ENCODE results near the gene SUSD4. TPM values are rescaled to one million over a fixed set of nuclear protein-coding genes. Genes with fewer than 3 reads are reported as not detected.

Gene SUSD4
- total RNA-seq, 1 experiment from 2014 or later: 31.4 TPM

DNA sequence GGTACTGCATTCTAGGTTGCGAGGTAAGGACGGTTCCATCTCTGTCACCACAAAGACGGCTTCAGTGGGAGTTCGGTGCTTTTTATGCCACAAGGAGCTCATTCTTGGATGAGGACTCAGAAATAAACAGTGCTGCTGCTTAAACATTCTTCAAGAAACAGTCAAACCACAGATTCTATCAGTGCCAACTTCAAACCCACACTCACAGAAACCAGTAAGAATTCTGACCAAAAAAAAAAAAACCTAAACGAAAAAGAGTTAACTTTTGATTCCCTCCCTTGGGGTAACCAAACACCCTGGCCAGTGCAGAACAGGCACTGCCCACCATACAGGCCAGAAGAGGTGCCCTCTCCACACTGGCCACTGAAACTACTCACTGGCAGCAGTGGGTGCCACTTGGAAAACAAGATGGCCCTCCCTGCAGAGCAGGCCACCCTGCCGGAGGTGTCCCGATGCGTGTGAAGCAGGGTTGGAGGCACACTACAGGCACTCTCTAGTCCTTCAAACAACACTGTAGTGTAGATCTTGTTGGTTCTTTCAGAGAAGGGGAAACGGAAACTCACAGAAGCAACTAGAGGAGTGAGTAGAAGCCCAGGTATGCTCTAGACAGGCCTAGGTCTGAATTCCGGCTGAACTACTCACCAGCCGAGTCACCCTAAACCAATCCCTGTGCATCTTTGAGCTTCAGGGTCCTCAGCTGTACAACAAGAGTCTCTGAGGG is 133.7 kb downstream of the SUSD4 start:
- CTCF ChIA-PET: no interaction called here
- no peak for TF ChIP-seq CTCF (IDR thresholded peaks at IDR 0.05; ENCODE audit: insufficient read depth in 1 of 2, low read depth in 1 of 2, low read length in 1 of 2, severe bottlenecking in 1 of 2, unreplicated experiment in 1 of 2)
- Histone ChIP-seq H3K27me3 (replicated peaks; ENCODE audit: control insufficient read depth, insufficient read depth, low read length) (no peaks in the 10 kb centered on the region), H3K4me3 (ENCODE audit: low read depth, low read length) (no peak overlapping the region), H3K4me1 (peaks cover 15% of the 10 kb centered on the region), H3K9me3 (no peaks in the 10 kb centered on the region), H3K36me3 (ENCODE audit: control insufficient read depth, insufficient read depth, low read length) (no peaks in the 10 kb centered on the region)
- intact Hi-C loops (cut with micrococcal nuclease; ENCODE audit: unreplicated experiment): no loop called here
- no peak for DNase-seq
- H3K4me1 Mint-ChIP-seq (ENCODE audit: low read depth, unreplicated experiment): peaks cover 20% of the 10 kb centered on the region
- no peaks in the 10 kb centered on the region for H3K9me3 Mint-ChIP-seq (ENCODE audit: unreplicated experiment)
- POLR2A ChIA-PET: no interaction called here
- H3K4me3 Mint-ChIP-seq (ENCODE audit: unreplicated experiment): no peak overlapping the region
- BruUV-seq (replicated peaks): no TSS peak
- H3K27ac Mint-ChIP-seq (ENCODE audit: unreplicated experiment): peak overlapping the region; percentile 27
- no peaks in the 10 kb centered on the region for H3K27me3 Mint-ChIP-seq (ENCODE audit: insufficient read depth, unreplicated experiment)
- no peaks in the 10 kb centered on the region for H3K36me3 Mint-ChIP-seq (ENCODE audit: insufficient read depth, unreplicated experiment)

DNA sequence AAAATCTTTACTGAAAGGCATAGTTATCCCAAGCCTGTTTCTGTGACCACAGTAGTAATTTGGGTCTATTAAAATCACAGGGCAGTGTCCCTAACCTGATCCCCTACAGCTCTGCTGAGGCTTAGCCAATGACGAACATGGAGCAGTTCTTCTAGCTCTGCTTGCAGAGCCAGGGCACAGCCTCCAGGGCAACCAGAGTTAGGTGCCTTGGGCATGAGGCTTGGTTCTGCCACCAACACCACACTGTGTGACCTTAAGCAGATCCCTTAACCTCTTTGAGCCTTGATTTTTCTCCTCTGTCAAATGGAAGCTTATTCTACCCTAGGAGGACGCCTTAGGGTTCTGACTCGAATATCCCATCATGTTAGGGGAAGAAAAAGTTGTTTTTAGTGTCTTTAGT is 134.2 kb downstream of the SUSD4 start:
- no peaks in the 10 kb centered on the region for H3K27me3 Mint-ChIP-seq (ENCODE audit: insufficient read depth, unreplicated experiment)
- H3K9me3 Mint-ChIP-seq (ENCODE audit: unreplicated experiment): no peaks in the 10 kb centered on the region
- no peaks in the 10 kb centered on the region for H3K36me3 ChIP-seq (ENCODE audit: control insufficient read depth, insufficient read depth, low read length)
- H3K27me3 ChIP-seq (replicated peaks; ENCODE audit: control insufficient read depth, insufficient read depth, low read length): no peaks in the 10 kb centered on the region
- peaks cover 20% of the 10 kb centered on the region for H3K4me1 Mint-ChIP-seq (ENCODE audit: low read depth, unreplicated experiment)
- intact Hi-C loops (cut with micrococcal nuclease; ENCODE audit: unreplicated experiment): no loop called here
- H3K4me3 Mint-ChIP-seq (ENCODE audit: unreplicated experiment): no peak overlapping the region
- H3K27ac Mint-ChIP-seq (ENCODE audit: unreplicated experiment): no peak overlapping the region
- no peaks in the 10 kb centered on the region for H3K36me3 Mint-ChIP-seq (ENCODE audit: insufficient read depth, unreplicated experiment)
- TF ChIP-seq CTCF (IDR thresholded peaks at IDR 0.05; ENCODE audit: insufficient read depth in 1 of 2, low read depth in 1 of 2, low read length in 1 of 2, severe bottlenecking in 1 of 2, unreplicated experiment in 1 of 2): no peak
- BruUV-seq (replicated peaks): no TSS peak
- no peak overlapping the region for H3K4me3 ChIP-seq (ENCODE audit: low read depth, low read length)
- POLR2A ChIA-PET: no interaction called here
- CTCF ChIA-PET: no interaction called here
- H3K4me1 ChIP-seq: peaks cover 15% of the 10 kb centered on the region
- H3K9me3 ChIP-seq: no peaks in the 10 kb centered on the region
- no peak for DNase-seq

- peaks cover 12% of the 10 kb centered on the region for H3K4me1 ChIP-seq
- no peak for TF ChIP-seq CTCF (IDR thresholded peaks at IDR 0.05; ENCODE audit: insufficient read depth in 1 of 2, low read depth in 1 of 2, low read length in 1 of 2, severe bottlenecking in 1 of 2, unreplicated experiment in 1 of 2)
- no peaks in the 10 kb centered on the region for H3K27me3 Mint-ChIP-seq (ENCODE audit: insufficient read depth, unreplicated experiment)
- no peaks in the 10 kb centered on the region for H3K9me3 ChIP-seq
- no peak overlapping the region for H3K27ac Mint-ChIP-seq (ENCODE audit: unreplicated experiment)
- H3K4me3 Mint-ChIP-seq (ENCODE audit: unreplicated experiment): no peak overlapping the region
- POLR2A ChIA-PET: no interaction called here
- no peaks in the 10 kb centered on the region for H3K36me3 ChIP-seq (ENCODE audit: control insufficient read depth, insufficient read depth, low read length)
- H3K27me3 ChIP-seq (replicated peaks; ENCODE audit: control insufficient read depth, insufficient read depth, low read length): no peaks in the 10 kb centered on the region
- no peaks in the 10 kb centered on the region for H3K9me3 Mint-ChIP-seq (ENCODE audit: unreplicated experiment)
- no peak overlapping the region for H3K4me3 ChIP-seq (ENCODE audit: low read depth, low read length)
- no peaks in the 10 kb centered on the region for H3K36me3 Mint-ChIP-seq (ENCODE audit: insufficient read depth, unreplicated experiment)
- no TSS peak for BruUV-seq (replicated peaks)
- peaks cover 15% of the 10 kb centered on the region for H3K4me1 Mint-ChIP-seq (ENCODE audit: low read depth, unreplicated experiment)
- no peak for DNase-seq
- intact Hi-C loops (cut with micrococcal nuclease; ENCODE audit: unreplicated experiment): no loop called here
- CTCF ChIA-PET: no interaction called here
Observed at GRCh38 chr1:223228931-223229528, 134.9 kb downstream of the SUSD4 start.

Data from Caco-2 (cell line).